T-helper 22 cell (primary cell): Measurements from ENCODE around the gene TRIM27.
"Not testable (repeated sequence)": the region's sequence is repeated elsewhere in the genome, so short reads cannot be mapped to it uniquely, and the experiment has no call there.

Experiments
- DNase-seq: peaks from one replicate; pipeline ENCODE4 v3.0.0-alpha.2; 2020; ENCODE audit warnings: low read depth

Gene TRIM27

GRCh38 chr6:28864326-28864923 is 59.4 kb downstream of the TRIM27 start:
- DNase-seq: no peak

- peak; percentile 55 for DNase-seq
Observed at GRCh38 chr6:28863604-28864325, 60.0 kb downstream of the TRIM27 start.

GRCh38 chr6:28862077-28862476 is 61.7 kb downstream of the TRIM27 start:
- DNase-seq: no peak

- no peak for DNase-seq
Observed at GRCh38 chr6:28861339-28861738, 62.4 kb downstream of the TRIM27 start.

GRCh38 chr6:28860581-28860980 is 63.2 kb downstream of the TRIM27 start:
- no peak for DNase-seq

DNA sequence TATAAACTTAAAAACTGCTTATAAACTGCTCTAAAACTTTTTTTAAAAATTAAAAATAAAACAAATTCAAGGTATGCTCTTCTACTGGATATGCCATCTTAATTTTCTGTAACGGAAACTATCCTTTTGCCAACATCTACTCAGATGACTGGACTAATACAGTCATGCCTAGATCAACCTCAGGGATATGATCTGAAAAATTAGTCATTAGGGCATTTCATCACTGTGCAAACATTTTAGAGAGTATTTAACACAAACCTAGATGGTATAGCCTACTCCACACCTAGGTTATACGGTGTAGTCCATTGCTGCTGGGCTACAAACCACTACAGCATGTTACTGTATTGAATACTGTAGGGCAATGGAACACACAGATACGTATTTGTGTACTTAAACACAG is 64.8 kb downstream of the TRIM27 start:
- DNase-seq: no peak

GRCh38 chr6:28856620-28857005 is 67.2 kb downstream of the TRIM27 start:
- DNase-seq: no peak

GRCh38 chr6:28854405-28854804 is 69.4 kb downstream of the TRIM27 start:
- DNase-seq: not testable (repeated sequence)
